Activated CD4-positive, alpha-beta T cell treated with anti-CD3 and anti-CD28 coated beads, Interleukin-2, amount 50 U/mL, for 4 hours (primary cell): ENCODE data around the gene SURF6.
"Not testable (repeated sequence)": the region's sequence is repeated elsewhere in the genome, so short reads cannot be mapped to it uniquely, and the experiment has no call there.

Source experiments
- DNase-seq, 2 experiments: peaks; one replicate each; pipeline ENCODE4 v3.0.0-alpha.2; 2020

SURF6 gene

DNA sequence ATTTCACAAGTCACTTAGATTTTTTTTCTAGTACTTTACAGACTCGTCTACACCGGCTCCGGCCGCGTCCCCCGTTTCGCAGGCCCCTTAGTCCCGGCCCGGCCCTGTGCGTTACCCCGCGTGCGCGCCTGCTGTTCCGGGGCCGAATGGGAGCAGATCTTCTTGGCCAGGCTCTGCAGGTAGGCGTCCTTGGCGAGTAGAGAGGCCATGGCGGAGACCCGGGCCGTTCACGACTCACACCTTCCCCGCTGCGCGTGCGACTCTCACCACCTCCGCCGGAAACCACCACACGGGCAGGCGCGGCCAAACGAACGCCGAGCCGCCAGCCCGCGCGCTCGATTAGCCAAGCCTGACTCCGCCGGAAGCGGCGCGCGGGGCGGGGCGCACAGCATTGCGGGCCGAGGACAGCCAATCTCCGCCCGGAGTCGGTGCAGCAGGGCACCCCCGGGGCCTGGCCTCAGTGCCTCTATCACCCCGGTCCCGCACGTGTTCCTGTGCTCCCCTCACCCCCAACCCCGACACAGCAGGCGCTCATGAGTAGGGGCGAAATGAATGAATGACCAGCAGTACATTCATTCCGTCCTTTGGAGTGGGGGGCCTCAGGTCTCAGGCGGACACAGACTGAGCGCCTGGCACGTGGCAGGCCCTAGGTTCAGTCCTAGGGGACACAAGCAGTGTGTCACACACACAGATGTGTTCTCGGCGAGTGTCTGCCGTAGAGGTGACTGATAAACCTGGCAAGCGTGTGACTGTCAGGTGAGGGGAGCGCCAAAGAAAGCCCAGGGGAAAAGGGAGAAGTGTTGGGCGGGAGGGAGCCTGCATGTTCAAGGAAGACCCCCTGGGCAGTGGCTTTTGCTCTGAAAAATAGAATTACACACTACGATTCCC lies at the start of gene SURF6:
Gene SURF6, minus strand, starts transcription at position 265 of the 888 bp plus-strand sequence. Its CDS starts 56 bp downstream, at position 209.
- DNase-seq = peak; percentile 89 to 91

DNA sequence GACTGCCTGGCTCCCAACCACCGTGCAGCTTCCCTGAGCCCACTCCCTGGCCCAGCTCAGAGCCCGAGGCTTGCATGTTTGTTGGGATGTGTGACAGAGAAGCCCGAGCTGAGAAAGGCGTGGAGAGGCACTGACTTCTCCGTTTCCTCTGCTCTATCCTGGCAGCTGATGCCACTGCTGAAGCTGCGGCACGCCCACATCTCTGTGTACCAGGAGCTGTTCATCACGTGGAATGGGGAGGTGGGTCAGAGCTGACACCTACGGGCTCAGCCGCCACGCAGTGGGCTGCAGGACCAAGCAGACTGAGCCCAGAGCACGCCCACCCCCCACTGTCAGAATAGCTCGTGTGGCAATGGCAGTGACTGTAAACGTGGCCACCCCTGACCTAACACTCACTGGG lies 49.5 kb upstream of the SURF6 start:
- no peak for DNase-seq

DNA sequence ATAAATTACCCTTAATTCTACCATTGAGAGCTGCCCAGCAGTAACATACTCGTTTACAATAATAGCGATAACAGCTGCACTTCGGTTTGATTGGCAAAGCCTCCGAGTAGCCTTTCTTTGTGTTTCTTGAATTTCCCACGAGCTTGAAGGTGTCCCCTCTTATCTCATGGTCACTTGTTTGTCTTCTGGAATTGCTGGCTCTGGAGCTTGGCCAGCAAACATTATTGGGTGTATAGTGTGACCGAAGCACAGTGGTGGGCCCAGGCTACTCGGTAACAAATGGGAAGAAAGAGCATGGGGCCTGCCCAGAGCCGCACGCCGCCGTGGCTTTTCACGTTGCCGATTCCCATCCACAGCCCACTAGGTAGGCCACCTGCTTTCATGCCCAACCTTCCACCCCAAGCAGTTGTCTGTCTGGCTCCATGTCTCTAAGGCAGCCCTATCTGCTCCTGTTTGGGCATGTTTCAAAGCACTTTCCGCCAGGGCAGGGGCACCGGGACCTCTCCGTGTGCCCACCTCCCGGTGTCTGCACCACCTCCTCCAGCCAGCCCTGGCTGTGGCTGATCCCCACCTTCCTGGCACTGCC lies 48.8 kb upstream of the SURF6 start:
- no peak for DNase-seq

DNA sequence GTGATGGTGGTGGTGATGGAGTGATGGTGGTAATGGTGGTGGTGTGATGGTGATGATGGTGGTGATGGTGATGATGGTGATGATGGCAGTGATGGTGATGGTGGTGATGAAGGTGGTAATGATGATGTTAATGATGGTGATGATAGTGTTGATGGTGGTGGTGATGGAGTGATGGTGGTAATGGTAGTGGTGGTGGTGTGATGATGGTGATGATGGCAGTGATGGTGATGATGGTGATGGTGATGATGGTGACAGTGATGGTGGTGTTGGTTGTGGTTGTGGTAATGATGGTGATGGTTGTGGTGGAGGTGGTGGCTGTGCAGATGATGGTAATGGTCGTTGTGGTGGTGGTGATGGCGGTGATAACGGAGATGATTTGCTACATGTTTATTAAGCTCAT lies 47.5 kb upstream of the SURF6 start:
- DNase-seq = no peak

DNA sequence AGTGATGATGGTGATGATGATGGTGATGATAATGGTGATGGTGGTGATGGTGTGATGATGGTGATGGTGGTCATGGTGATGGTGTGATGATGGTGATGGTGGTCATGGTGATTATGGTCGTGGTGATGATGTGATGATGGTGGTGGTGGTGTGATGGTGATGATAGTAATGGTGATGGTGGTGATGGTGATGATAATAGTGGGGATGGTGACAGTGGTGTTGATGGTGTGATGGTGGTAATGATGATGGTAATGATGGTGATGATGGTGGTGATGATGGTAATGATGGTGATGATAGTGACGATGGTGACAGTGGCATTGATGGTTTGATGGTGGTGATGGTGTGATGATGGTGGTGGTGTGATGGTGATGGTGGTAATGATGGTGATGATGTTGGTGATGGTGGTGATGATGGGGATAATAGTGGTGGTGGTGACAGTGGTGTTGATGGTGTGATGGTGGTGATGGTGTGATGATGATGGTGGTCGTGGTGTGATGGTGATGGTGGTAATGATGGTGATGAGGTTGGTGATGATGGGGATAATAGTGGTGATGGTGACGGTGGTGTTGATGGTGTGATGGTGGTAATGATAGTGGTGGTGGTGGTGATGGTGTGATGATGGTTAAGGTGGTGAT lies 46.6 kb upstream of the SURF6 start:
- DNase-seq = no peak

DNA sequence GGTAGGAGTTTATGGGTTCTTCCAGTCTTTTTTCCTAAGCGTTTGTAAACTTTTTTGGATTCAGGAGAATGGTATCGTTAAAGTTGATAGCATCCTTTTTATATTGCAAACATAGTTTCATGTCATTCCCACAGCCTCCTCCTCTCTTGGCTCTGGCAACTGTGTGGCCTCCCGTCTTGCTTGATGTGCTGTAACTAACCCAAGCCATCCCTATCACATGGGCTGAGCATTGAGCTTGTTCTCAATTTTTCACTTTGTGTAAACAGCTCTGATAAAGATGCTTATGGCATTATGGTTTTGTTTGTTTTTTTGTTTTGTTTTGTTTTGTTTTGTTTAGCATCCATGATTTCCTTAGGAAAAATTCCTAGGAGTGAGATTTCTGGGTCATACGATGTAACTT lies 44.7 kb upstream of the SURF6 start:
- DNase-seq = no peak

DNA sequence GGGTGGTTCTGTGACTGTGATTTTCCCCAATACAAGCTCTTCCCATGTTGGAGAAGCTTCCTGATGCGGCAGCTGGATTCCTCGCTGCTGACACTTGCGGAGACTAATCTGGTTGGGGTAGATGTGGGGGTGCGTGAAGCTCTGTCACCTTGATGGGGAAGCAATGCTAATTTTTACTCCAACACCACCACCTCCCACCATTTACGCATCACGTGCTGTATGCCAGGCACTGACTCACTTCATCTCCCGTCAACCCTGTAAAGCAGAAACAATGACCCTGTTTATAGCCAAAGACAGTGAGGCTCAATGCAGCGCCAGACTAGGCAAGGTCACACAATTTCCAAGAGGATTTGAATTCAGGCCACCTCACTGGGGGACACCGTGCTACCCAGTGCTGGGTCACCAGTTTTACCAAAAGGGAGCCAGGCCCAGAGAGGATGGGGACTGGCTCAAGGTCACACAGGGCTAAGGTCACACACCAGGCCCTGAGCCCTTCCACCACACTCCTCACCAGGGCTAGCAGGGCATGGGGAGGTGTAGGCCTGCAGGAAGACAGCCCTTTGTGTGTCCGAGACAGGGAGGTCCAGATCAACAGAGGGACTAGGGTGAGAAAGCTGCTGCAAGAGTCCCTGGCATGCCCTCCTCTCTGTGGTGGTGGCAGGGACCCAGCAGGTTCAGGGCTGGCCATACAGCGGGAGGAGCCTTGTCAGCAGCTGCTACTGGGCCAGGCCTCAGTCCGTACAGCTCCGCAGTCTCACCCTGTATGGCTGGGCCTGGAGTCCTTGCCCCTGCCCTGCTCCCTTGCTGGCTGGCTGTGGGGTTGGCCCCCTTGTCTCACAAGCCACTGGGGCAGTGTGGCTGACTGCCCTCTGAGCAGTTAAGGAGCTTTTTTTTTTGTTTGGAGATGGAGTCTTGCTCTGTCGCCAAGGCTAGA lies 43.4 kb upstream of the SURF6 start:
- no peak for DNase-seq

DNA sequence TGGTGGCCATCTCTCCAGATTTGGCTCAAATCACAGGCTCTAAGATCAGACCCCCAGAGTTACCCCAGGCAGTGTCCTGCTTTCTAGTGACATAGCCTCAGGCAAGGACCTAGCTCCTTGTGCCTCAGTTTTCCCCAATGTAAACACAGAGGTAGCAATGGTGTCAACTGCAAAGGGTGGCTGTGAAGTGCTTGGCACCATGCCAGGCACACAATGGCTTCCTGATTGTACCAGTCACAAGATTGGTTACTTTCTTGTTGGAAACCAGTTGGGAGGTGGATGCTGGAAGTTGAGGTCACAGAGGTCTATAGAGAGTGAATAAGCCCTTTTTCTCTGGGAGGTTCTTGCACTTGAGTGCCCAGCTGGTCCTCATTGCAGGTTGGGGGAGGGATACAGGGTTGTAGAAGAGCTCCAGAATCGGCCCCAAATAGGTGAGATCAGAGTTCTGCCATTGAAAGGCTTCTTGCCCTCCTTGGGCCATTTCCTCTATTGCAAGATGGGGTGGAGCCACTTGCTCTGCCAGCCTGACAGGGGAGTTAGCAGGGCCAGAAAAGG lies 42.5 kb upstream of the SURF6 start:
- DNase-seq = no peak

DNA sequence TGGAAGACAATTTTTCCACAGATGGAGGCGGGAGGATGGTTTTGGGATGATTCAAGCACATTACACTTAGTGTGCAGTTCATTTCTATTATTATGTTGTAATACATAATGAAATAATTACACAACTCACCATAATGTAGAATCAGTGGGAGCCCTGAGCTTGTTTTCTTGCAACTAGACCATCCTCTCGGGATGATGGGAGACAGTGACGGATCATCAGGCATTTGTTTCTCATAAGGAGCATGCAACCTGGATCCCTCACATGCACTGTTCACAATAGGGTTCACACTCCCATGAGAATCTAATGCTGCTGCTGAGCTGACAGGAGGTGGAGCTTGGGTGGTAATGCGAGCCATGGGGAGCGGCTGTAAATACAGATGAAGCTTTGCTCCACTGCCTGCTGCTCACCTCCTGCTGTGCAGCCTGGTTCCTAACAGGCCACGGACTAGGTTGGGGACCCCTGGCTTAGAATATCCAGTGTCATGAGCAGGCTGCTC lies 41.8 kb upstream of the SURF6 start:
- DNase-seq = no peak

DNA sequence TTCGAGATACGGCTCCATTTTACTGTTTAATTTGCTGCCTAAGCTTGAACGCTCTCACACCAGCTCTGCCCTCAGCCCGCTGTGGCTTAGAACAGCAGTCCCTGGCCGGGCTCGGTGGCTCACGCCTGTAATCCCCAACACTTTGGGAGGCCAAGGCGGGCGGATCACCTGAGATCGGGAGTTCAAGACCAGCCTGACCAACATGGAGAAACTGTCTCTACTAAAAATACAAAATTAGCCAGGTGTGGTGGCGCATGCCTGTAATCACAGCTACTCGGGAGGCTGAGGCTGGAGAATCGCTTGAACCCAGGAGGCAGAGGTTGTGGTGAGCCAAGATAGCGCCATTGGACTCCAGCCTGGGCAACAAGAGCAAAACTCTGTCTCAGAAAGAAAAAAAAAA lies 41.3 kb upstream of the SURF6 start:
- DNase-seq = not testable (repeated sequence)

DNA sequence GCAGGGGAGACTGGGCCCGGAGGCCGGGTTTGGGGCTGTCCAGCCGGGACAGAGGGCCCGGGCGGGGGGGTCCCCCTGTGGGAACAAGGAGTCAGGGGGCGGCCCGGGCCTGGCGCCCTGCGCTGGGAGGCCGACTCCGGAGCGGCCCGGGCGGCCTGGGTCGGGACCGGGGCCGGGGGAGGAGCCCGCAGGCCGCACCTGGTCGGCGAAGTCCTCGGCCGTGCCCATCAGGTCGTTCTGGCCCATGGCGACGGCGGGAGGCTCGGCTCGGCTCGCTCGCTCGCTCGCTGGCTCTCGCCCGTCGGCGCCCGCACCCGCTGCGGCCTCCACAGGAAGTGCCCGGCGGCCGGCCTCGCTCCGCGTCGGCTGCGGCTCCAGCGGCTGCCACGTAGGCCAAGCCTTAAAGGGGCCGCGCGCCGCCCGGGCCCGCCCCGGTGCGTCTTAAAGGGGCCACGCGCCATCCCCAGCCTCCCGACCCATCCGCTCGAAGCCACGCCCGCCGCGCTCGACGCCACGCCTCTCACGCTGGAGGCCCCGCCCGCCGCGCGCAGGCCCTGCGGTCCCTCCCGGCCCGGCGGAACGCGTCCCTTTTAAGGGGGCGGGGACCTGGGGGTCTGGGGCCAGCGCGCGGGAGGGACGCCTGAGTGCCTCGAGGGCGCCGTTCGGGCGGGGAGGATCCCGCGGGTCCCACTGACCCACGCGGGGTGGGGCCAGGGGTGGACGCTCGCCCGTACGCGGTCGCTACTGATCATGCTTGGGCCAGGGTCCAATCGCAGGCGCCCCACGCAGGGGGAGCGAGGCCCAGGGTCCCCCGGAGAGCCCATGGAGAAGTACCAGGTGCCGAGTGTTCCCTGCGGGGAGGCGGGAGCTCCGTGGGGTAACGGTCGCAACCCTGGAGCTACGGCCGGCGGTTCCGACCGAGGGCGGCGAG lies 40.0 kb upstream of the SURF6 start, which contains the start of the genes STKLD1 and SURF4:
Gene STKLD1, plus strand, starts transcription at position 643 of the 931 bp plus-strand sequence. Its CDS starts 108 bp downstream, at position 751.
Gene SURF4, minus strand, starts transcription at position 337 of the 931 bp plus-strand sequence. Its CDS starts 91 bp downstream, at position 246.
- DNase-seq = peak; percentile 90 to 91

DNA sequence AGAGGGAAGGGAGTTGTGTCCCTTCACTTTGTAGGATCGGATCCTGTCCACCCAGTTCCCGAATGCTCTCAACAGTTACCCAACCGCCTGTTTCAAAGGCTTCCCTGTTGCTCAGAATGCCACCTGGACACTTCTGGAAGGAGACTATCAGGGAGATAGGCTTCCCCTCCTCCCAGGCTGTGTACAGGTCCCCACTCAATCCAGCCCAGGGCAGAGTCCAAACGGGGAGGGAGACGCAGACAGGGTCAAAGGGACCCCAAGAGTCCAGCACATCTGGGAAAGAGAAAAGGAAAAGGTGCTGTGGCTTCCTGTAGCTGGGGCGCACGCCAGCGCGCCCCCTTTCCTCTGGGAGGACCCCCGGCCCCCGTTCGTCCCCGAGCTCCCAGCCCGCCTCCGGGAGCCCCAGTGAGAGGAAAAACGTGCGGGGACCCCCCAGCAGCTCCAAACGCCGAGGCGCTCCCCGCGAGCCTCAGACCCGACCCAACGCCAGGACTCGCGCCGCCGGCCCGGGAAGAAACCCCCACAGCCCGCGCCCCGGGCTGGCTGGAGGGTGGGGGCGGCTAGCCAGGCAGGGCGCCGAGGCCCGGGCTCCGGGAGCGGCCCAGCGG lies 39.2 kb upstream of the SURF6 start:
- DNase-seq = no peak

DNA sequence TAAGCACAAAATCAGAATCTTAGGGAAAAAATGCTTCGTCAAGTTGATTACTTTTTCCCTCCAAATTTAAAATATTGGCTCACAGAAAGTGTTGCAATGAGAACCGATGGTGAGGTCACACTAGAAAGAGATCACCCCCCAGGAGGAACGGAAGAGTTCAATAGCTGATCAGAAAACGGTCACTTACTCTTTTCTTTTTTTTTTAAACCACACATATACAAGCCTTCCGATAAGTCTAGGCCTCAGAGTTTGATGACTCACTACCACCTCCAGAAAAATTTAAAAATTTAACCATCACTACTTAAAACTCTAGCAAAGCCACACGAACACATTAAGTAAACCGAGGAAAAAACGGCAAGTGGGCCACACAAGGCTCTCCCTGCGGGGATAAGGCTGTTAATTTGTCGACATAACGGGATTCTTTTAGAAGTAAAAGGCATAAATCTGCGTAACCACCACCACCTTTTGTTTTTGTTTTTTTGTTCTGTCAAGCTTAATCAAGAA lies 38.7 kb upstream of the SURF6 start:
- no peak for DNase-seq

DNA sequence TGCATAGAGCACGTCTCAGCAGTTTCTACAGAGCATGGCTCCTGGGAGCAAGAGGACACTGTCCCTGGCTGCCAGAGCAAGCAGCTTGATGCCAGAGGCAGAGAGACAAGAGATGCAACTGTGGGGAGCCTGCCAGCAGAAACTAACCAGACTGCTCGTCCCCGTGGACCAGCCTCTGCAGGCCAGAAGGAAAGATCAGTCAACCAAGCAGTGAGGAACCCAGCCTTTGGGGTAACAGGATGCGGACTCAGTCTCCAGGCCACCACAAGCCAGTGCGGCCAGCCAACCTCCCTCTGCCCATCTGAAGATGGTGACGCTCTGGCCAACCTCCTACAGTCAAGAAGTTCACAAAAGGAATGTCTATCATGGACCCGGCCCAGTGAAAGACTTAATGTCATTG lies 36.2 kb upstream of the SURF6 start:
- no peak for DNase-seq

DNA sequence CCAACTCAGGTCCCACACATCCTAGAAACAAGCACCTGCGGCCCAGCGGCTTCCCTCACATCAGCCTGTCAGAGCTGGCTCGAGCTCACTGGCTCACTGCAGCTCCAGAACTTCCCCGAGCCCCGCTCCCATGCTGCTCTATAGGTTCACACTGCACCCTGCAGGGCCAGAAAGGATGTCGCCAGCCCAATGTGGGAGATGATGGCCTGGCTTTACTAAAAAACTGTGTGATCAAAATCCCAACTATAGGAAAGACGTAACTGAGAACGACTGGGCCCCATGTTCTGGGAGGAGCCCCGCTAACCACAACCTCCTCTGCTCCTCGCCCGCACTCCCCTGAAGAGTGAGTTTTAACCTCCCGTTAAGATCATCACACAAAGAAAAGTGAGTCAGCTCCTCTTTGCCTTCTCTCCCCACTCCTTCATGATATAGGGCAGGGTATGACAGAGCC lies 35.3 kb upstream of the SURF6 start:
- DNase-seq = peak; percentile 64 to 66

DNA sequence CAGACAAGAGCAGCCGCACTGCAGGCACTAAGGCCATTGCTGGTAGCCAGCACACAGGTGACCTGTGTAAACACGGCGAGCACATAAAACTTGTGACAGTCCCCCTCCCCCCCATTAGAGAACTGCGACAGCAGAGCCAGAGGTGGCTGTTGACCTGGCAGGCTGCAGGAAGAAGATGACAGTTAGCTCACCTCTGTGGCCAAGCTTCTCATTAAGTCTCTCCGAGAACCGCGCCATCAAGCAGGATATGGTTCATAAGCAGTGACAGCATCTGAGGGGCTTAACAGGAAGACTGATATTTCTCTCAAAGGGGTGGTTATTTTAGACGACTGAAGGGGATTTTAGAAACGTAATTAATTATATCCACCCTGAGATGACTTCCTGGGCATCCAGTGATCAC lies 34.7 kb upstream of the SURF6 start:
- peak in 1 of 2 experiments; percentile 26 for DNase-seq

DNA sequence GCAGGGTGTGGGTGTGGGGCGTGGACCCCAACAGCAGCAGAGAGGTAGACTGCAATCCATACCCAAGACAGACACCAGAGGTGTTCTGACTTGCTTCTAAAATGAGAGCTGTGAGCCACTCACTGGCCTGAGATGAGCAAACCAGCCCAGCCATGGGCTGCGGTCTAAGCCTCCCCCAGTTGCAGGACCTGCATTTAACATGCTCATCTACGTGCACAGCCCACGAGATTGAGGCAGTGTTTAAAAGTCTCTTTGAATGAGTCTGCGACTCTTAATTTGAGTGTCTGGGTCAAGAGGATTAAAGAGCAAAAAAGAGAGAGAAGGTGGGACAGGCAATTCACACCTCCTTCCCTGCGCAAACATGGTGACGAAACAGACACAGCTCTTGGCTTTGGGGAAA lies 33.9 kb upstream of the SURF6 start:
- DNase-seq = no peak

DNA sequence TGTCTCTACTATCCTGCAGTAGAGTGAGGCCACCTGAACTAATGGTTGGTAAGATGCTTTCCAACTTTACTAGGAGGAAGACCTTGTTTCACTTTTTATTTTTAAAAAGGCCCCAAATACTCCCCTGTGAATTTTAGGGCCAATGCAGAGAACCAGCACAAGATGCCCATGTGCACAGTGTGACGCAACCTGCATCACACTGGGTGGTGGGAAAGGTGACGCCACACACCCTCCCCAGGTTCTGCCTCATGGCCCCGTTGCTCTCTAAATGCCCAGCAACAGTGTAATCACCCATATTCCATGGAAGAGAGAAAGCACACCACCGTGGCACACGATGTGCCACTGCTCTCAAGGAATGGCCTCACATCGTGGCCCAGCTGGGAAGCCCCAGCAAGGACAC lies 33.4 kb upstream of the SURF6 start:
- DNase-seq = no peak

DNA sequence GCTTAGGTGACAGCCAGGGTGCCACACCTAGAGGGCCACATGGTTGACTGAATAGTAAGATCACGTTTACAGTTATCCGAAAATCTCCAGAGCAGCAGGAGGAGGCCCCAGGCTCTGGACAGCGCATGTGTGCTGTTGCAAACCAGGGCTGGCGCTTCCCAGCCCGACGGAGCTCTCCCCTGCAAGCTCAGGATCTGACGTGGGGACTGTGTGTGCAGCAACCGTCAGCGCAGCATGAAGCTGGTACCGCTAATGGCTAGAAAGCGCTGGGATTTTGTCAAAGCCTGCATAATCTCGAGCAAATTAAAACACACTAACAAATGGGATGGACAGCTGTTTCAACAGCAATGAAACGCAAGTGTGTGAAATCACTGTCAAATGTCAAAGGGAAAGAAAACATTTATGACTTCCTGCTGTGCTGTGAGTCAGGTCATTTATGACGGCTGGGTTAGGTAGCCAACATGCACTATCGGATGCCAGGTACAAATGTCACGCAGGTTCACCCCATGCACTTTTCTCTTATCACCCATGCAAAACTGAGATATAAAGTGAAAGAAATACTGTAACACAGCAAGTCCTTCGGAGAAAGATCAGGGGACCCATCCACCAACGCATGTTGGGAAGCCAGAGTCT lies 32.4 kb upstream of the SURF6 start:
- DNase-seq = no peak

DNA sequence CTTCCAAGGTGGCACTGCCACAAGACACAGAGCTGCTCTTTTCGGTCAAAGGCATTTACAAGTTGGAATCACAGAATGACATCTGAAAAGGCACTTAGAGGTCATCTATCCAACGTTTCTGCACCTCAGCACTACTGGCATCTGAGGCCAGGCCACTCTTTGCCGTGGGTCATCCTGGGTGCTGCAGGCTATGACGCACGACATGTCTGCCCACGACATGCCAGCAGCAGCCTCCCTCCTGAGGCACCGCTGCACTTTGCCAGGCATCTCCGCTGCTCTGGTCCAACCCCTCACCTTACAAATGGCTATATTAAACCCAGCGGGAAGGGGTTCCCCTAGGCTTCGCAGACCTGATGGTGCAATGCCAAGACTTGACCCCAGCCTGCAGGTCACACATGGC lies 31.8 kb upstream of the SURF6 start:
- no peak for DNase-seq
